Ascending aorta (tissue), 2 donors: ENCODE data around the gene RNU2-63P. TPM values are rescaled to one million over a fixed set of nuclear protein-coding genes. Genes with fewer than 3 reads are reported as not detected.

Experiments
- DNase-seq, 2 donors: peaks; one replicate each; pipeline ENCODE4 v3.0.0-alpha.2; 2019; ENCODE audit warnings: low spot score in 2 of 2
- H3K27ac ChIP-seq, 2 donors: fragments of 200-600 bp; sonication (generic); one replicate each; pipeline ENCODE4 v1.5.1; 2016 to 2017; ENCODE audit warnings: mild to moderate bottlenecking in 1 of 2
- H3K27me3 ChIP-seq: fragments of 200-600 bp; sonication (generic); one replicate; pipeline ENCODE4 v1.5.1; 2017
- H3K36me3 ChIP-seq, 2 donors: fragments of 200-600 bp; sonication (generic); one replicate each; pipeline ENCODE4 v1.5.1; 2016
- H3K4me1 ChIP-seq, 2 donors: fragments of 200-600 bp; sonication (generic); one replicate each; pipeline ENCODE4 v1.5.1; 2016 to 2017; ENCODE audit warnings: mild to moderate bottlenecking in 1 of 2
- H3K4me3 ChIP-seq, 2 donors: fragments of 200-600 bp; sonication (generic); one replicate each; pipeline ENCODE4 v1.5.1; 2016 to 2017; ENCODE audit warnings: mild to moderate bottlenecking in 1 of 2
- H3K9me3 ChIP-seq, 2 donors: fragments of 200-600 bp; sonication (generic); one replicate each; pipeline ENCODE4 v1.5.1; 2016
- CTCF ChIP-seq, 3 experiments: fragments of 200-600 bp in 2 of 3; fragments of 450-650 bp in 1 of 3; sonication (generic) in 2 of 3; IDR thresholded peaks; one replicate each; pipeline ENCODE4 v1.5.1; 2016 to 2019; ENCODE audit warnings: antibody characterized with exemption in 3 of 3, mild to moderate bottlenecking in 1 of 3, moderate library complexity in 1 of 3
- intact Hi-C: fragments of 100-400 bp; cut with DNase I; formaldehyde crosslinking; loops from one replicate; pipeline ENCODE4 v1.15.1; 2023
- total RNA-seq: library from RNA; depleted of rRNA; stranded (reverse); fragments of >200 nt; gene quantifications from one replicate; pipeline ENCODE4 v1.1.0, GENCODE V29; 2016

RNU2-63P gene
- total RNA-seq, 1 donor from 2014 or later: not detected

GRCh38 chr2:88038263-88039105 is 22.1 kb upstream of the RNU2-63P start:
- intact Hi-C loops: no loop called here
- no peak for TF ChIP-seq CTCF (IDR thresholded peaks at IDR 0.05)

GRCh38 chr2:88036606-88037005 is 20.3 kb upstream of the RNU2-63P start:
- DNase-seq: no peak
- no peaks in the 10 kb centered on the region for H3K27me3 ChIP-seq
- H3K9me3 ChIP-seq: no peaks in the 10 kb centered on the region
- peaks cover 0 to 3% of the 10 kb centered on the region in 2 donors for H3K4me1 ChIP-seq
- H3K4me3 ChIP-seq: no peak overlapping the region
- H3K27ac ChIP-seq: no peak overlapping the region
- H3K36me3 ChIP-seq: peaks cover 6 to 30% of the 10 kb centered on the region in 2 donors
- intact Hi-C loops: no loop called here
- TF ChIP-seq CTCF (IDR thresholded peaks at IDR 0.05): no peak

More at GRCh38 chr2:88038263-88039105, 22.1 kb upstream of the RNU2-63P start:
- Histone ChIP-seq H3K9me3 (no peaks in the 10 kb centered on the region), H3K27ac (no peak overlapping the region), H3K27me3 (no peaks in the 10 kb centered on the region), H3K4me3 (no peak overlapping the region), H3K4me1 (peaks cover 0 to 3% of the 10 kb centered on the region in 2 donors), H3K36me3 (peaks cover under 1 to 18% of the 10 kb centered on the region in 2 donors)
- no peak for DNase-seq

GRCh38 chr2:88036182-88036581 is 19.8 kb upstream of the RNU2-63P start:
- intact Hi-C loops: no loop called here
- H3K4me1 ChIP-seq: peaks cover 0 to 3% of the 10 kb centered on the region in 2 donors
- H3K27me3 ChIP-seq: no peaks in the 10 kb centered on the region
- no peak for TF ChIP-seq CTCF (IDR thresholded peaks at IDR 0.05)
- H3K9me3 ChIP-seq: no peaks in the 10 kb centered on the region
- no peak for DNase-seq
- no peak overlapping the region for H3K27ac ChIP-seq
- no peak overlapping the region for H3K4me3 ChIP-seq
- peaks cover 6 to 33% of the 10 kb centered on the region in 2 donors for H3K36me3 ChIP-seq

- Histone ChIP-seq H3K4me3 (no peak overlapping the region), H3K9me3 (no peaks in the 10 kb centered on the region), H3K4me1 (no peaks in the 10 kb centered on the region), H3K27me3 (no peaks in the 10 kb centered on the region), H3K36me3 (peaks cover 22 to 55% of the 10 kb centered on the region in 2 donors), H3K27ac (no peak overlapping the region)
- intact Hi-C loops: no loop called here
- DNase-seq: no peak
- TF ChIP-seq CTCF (IDR thresholded peaks at IDR 0.05): no peak
Observed at GRCh38 chr2:88032070-88032702, 15.8 kb upstream of the RNU2-63P start.

- no peak for TF ChIP-seq CTCF (IDR thresholded peaks at IDR 0.05)
- intact Hi-C loops: no loop called here
- Histone ChIP-seq H3K4me1 (no peaks in the 10 kb centered on the region), H3K27ac (no peak overlapping the region), H3K36me3 (peaks cover 22 to 44% of the 10 kb centered on the region in 2 donors), H3K4me3 (no peak overlapping the region), H3K27me3 (no peaks in the 10 kb centered on the region), H3K9me3 (no peaks in the 10 kb centered on the region)
- no peak for DNase-seq
Observed at GRCh38 chr2:88028931-88029330, 12.6 kb upstream of the RNU2-63P start.
